NCI-H446 treated with DMSO at 0.1 percent for 48 hours (cell line): Measurements from ENCODE around the gene IFNB1.

ENCODE experiments used
- DNase-seq: peaks from one replicate; lab custom pipeline; 2025; lab: John Stamatoyannopoulos, UW

IFNB1 gene

DNA sequence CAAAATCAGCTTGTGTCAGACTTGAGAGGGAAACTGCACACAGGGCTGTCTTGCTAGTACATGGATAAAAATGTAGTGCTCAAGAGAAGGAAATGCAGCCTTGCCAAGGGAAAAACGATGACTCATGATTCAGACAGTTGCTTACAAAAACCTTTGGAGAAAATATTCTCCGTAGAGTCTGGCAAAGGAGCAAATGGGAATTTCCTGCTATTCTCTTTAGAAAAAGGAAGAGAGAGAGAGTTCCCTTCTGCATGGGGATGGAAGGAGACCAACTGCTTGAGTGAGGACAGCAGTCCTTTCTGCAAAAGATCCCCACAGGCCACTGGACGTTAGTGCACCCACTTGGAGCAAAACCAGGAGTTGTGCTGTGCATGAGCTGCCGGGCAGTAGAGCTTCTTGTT, 7.6 kb downstream of the IFNB1 start:
- DNase-seq = peak; percentile 73

- DNase-seq = no peak
Measured at GRCh38 chr9:21060919-21061561, 16.7 kb downstream of the IFNB1 start.

GRCh38 chr9:21056931-21057330, 20.8 kb downstream of the IFNB1 start:
- no peak for DNase-seq

GRCh38 chr9:21053851-21054250, 23.9 kb downstream of the IFNB1 start:
- DNase-seq = no peak

GRCh38 chr9:21047281-21047691, 30.5 kb downstream of the IFNB1 start:
- DNase-seq = no peak

DNA sequence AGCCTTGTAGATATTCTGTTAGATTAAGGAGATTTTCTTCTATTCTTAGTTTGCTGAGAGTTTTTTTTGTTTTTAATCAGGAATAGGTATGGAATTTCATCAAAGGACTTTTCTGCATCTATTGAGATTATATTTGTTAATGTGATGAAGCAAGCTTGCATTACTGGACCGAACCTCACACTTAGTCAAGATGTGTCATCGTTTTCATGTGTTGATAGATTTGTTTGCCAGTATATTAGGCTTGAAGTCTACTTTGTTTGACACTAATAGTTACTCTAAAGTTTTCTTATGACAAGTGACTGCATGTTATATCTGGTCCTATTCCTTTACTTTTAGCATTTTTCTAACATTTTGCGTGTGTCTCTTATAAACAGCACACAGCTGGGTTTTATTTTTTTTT, 33.9 kb downstream of the IFNB1 start:
- DNase-seq = no peak

DNA sequence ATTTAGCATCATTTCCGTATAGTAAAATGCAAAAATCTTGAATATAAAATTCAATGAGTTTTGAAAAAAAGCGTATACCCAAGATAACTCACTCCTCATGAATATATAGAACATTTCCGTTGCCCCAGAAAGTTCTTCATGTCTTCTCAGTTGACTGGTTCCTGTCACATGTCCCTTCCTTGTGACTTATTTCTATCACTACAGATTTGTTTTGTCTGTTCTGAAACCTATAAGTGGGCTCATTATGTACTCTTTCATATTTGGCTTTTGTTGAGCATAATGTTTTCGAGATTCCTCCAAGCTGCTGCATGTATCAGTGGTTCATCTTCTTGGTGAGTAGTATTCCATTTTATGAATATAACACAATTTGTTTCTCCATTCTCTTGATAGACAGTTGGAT, 35.3 kb downstream of the IFNB1 start:
- DNase-seq = no peak

GRCh38 chr9:21039302-21039701, 38.4 kb downstream of the IFNB1 start:
- DNase-seq = no peak

DNA sequence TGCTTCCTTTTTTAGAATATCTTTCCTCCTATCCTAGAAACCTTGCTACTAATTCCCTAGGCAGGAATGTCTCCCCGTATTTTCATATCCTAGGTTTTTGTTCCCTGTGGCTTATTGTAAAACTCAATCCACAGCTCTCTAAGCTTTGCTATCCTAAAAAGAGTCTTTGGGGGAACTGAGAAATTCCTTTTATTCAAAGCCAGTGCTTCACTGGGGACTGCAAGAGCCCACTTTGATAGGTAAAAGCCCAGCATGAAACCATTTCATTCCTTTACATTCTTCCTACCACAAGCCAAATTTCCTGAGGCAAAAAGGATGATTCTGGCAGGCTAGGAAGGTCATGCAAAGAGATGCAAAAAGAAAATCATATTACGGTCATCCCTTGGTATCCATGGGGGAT, 40.5 kb downstream of the IFNB1 start:
- no peak for DNase-seq

DNA sequence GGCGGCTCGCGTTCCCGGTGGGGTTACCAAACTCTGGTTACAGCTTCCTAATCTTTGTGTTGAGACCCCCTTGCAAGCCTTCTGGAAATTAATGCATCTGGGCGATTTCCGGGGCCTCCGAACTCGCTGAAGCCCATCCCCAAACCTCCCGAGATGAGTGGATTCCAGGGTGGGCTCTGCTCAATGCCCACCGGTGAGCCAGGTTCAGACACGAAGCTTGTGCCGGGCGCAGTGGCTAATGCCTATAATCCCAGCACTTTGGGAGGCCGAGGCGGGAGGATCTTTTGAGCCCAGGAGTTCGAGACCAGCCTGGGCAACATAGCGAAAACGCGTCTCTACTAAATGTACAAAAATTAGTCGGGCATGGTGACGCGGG, 45.9 kb downstream of the IFNB1 start:
- DNase-seq = no peak

- DNase-seq = no peak
Measured at GRCh38 chr9:21031091-21031807, 46.5 kb downstream of the IFNB1 start, which contains the start of gene HACD4. TSS of gene HACD4 (minus strand) at chr9:21031640. CDS start at chr9:21031590, 50 bp downstream.

- DNase-seq = no peak
Measured at GRCh38 chr9:21030389-21031035, 47.2 kb downstream of the IFNB1 start.

- DNase-seq = no peak
Measured at GRCh38 chr9:21029661-21030060, 48.1 kb downstream of the IFNB1 start.

DNA sequence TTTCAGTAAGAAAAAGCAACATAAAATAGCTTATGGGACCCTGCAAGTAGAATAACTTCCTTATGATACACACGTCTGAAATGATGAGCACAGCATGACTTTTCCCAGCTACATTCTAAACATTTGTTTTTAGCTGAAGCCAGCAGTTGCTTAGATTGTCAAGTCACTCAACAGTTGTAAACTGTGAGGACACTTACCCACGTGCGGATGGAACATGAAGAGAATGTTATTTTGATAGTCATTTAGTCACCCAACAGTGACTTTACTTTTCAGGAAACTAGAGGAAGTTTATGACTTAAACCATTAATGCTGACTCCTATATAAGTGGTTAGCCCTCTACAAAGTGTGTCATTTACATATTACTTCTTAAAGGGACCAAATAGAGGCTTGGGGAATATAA, 49.3 kb downstream of the IFNB1 start:
- DNase-seq = no peak

DNA sequence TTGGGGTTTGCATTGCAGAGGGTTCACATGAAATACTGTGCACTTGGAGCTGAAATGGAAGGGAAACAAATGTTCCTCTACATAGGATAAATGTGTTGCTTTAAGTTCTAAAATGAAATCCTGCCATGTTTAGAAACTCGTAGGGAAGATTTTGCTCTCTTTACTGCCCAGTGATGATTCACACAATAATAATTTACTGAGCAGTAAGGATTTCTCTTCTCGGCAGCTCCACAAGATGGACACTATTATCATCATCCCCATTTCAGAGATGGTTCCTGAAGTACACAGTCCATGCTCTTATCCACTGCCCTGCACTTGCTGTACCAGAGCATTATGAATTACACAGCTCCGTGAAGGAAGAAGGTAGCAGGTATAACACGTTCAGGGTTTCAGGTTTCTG, 50.4 kb downstream of the IFNB1 start:
- no peak for DNase-seq
